Measurements from ENCODE around the gene ELN.

ELN gene

GRCh38 chr7:74021546-74022320, 6.2 kb upstream of the ELN start:
- in situ Hi-C loops (cut with HindIII; ENCODE audit: low sequenced_read_pairs), result loop anchor here (25.0 kb wide), 1 partner anchor 209 kb away; no protein-coding TSS in a partner anchor

DNA sequence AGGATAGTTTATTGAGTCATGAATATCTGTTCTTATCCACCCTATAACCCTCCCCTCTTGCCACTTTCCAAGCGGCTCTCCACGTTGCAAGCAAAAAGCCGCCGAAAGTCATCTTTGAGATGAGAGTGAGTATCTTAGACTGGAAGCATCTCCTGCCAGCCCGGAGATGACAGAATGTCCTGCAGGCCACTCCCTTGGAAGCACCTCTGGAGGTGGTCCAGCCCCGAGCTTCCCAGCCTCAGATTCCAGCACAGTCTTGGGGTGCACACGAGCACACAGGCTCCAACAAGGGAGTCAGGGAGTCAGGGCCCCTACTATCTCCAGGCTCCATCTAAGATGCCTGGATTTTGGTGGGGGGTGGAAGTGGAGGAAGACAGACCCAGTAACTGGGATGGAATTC, 5.5 kb upstream of the ELN start:
- in situ Hi-C loops (cut with HindIII; ENCODE audit: low sequenced_read_pairs), result loop anchor here (25.0 kb wide), 1 partner anchor 210 kb away; no protein-coding TSS in a partner anchor

GRCh38 chr7:74023092-74023536, 4.9 kb upstream of the ELN start:
- in situ Hi-C loops (cut with HindIII; ENCODE audit: low sequenced_read_pairs), result loop anchor here (25.0 kb wide), 1 partner anchor 211 kb away; no protein-coding TSS in a partner anchor

DNA sequence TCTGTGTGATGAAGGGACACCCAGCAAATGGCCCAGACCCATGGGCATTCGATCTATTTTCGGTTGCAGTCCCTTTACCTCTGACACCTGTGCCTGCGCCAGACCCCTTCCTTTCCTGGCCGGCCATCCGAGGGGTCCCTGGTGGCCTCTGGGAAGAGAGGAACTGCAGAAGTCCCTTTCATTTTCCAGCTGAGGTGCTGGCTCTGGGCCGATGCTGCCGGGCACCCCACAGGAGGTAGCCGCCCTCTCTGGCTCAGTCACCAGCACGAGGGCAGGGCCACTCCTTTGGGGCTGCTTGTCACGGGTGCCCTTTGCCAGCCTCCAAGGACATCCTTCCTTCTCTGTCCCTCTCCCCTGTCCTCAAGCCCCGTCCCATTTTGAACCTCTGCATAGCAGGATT, 4.2 kb upstream of the ELN start:
- in situ Hi-C loops (cut with HindIII; ENCODE audit: low sequenced_read_pairs), result loop anchor here (25.0 kb wide), 1 partner anchor 211 kb away; no protein-coding TSS in a partner anchor

DNA sequence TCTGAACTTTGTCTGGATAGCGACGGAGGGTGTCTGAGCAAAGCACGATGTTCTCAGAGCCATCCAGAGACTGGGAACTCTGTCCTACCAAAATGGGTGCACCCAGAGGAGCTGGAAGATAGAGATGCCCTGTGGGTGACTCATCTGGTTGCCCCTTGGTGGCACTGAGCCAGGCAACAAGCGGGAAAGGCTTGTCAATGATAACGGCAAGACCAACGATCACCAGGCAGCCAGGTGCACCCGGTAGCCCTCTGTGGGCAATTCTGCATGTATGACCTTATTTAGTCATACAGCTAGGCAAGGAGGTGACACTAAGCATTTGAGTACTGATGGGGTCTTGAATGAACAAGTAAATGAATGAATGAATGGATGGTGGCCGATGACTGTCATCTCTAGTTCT, 2.8 kb upstream of the ELN start:
- in situ Hi-C loops (cut with HindIII; ENCODE audit: low sequenced_read_pairs), result no loop called here

GRCh38 chr7:74025730-74026129, 2.2 kb upstream of the ELN start:
- in situ Hi-C loops (cut with HindIII; ENCODE audit: low sequenced_read_pairs), result no loop called here

- in situ Hi-C loops (cut with HindIII; ENCODE audit: low sequenced_read_pairs), result no loop called here
These were observed 1.5 kb upstream of the ELN start for GRCh38 chr7:74026406-74026902.

GRCh38 chr7:74026903-74027682, 880 bp upstream of the ELN start:
- in situ Hi-C loops (cut with HindIII; ENCODE audit: low sequenced_read_pairs), result no loop called here

- in situ Hi-C loops (cut with HindIII; ENCODE audit: low sequenced_read_pairs), result no loop called here
These were observed 407 bp downstream of the ELN start for GRCh38 chr7:74028321-74028838.

DNA sequence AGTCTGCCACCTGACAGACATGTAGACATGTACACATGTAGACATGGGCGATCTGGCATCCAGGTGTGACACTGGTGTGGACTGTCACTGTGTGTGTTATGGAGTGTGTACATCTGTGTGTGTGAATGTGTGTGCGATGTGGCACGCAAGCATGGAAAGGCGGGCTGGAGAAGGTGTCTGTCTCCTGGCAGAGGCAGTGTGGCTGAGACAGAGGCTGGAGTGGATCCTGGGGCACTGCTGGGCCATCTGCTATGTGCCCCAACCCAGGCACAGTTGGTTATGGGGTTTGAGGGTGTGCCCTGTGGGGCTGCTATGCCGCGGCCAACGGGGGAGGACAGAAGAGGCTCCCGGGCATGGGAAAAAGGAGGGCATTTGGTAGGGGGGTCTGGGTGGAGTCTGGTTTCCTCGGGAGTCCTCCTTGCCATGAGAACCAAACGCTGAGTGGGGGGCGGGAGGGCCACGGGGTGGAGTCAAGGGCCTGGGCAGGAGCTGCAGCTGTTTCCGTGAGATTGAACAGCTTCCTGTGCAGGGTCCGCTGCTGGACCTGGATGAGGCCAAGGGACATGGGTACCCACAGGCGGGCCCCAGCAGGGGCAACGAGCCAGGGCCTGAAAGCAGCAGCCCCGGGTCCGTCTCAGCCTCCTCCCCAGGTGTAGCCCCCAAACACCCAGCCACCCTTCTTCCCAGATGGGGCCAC, 1.3 kb downstream of the ELN start:
- in situ Hi-C loops (cut with HindIII; ENCODE audit: low sequenced_read_pairs), result no loop called here

GRCh38 chr7:74029991-74030415, 2.0 kb downstream of the ELN start:
- in situ Hi-C loops (cut with HindIII; ENCODE audit: low sequenced_read_pairs), result no loop called here

DNA sequence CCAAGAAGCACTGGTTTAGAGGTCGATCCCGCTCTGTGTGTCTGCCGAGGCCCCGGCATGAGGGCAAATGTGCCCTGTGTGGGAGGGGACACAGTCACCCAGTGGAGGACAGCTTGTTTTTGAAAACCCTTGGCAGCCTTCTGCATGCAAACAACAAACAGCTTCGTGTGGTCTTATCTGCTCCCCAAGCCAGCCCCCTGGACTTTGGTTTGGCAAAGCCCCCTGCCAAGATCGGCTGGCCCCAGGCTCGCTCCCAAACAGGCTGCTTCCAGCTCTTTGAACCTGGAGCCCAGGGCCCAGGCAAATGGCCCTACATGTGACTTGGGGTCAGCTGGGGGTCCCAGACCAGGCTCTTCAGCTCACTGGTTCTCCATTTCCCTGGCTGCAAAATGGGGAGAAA, 2.9 kb downstream of the ELN start:
- in situ Hi-C loops (cut with HindIII; ENCODE audit: low sequenced_read_pairs), result no loop called here

DNA sequence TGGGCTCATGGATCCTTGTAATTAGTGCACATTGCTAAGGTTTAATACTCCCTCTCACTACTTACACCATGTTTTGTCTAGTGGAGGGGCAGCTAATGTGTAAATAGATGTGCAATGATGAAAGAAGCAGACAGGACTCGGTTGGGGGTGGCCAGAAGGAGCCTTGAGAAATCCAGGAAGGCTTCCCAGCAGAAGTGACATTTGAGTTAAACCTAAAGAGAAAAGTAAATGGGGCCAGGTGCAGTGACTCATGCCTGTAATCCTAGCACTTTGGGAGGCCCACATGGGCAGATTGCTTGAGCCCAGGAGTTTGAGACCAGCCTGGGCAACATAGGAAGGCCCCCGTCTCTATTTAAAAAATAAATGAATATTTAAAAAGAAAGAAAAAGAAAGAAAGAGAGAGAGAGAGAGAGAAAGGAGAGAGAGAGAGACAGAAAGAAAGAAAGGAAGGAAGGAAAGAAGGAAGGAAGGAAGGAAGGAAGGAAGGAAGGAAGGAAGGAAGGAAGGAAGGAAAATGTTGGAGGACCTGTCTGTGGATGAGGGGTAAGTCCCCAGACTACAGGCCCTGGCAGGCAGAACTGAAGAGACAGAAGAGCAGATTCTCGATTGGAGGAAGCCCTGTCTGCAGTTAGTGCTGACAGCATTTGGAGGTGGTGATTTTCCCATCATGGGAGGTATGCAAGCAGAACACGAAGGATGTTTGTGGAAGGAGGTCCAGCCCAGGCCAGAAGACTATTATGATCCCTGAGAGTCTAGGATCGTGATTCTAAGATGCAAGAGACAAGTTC, 3.6 kb downstream of the ELN start:
- in situ Hi-C loops (cut with HindIII; ENCODE audit: low sequenced_read_pairs), result no loop called here

GRCh38 chr7:74032191-74032490, 4.2 kb downstream of the ELN start:
- in situ Hi-C loops (cut with HindIII; ENCODE audit: low sequenced_read_pairs), result no loop called here

DNA sequence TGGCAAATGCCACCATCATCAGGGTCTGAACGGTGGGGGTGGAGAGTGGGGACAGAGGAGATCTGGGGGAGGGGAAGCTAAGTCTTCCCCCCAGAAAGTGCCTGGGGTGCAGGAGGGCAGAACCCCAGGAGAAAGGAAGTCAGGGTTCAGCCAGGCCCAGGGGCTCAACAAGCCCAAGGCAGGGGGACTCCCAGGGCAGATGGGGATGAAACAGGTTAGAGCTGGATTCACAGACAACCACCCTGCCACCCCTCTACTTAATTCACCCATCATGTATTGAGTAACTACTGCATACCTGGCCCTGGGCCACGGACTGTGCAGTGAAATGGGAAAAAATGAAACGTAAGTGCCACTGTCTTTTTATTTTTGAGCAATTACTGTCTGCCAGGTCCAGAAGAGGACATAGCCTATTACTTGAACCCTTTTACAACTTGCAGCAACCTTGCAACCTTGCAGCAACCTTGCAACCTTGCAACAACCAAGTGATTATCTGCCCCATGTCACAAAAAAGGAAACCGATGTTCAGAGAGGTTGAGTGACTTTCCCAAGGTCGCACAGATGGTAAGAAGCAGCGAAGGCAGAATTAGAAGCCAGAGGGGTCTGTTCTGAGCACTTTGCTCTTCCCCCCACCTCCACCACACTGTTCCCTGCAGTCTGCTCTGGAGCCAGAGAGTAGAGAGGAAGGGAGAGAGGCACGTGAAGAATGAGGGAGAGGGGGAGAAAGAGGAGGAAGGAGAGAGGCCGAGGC, 4.8 kb downstream of the ELN start:
- in situ Hi-C loops (cut with HindIII; ENCODE audit: low sequenced_read_pairs), result no loop called here

- in situ Hi-C loops (cut with HindIII; ENCODE audit: low sequenced_read_pairs), result no loop called here
These were observed 5.7 kb downstream of the ELN start for GRCh38 chr7:74033372-74034311.

DNA sequence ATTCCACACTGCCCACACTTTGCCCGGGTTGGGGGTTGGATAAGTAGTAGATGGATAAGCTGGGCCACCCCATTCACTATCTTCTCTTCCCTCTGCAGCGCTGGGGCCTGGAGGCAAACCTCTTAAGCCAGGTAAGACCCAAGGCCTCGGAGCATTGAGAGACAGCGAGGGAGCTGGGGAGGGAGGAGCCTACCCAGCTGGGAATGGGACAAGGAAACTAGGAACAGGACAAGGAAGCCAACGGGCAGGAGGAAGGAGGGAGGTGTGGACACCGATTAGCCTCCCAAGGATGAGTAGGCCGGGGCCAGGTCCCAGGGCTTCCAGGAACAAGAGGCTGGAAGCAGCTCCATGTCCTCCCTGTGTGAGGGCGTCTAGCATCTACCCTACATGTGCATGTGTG, 9.6 kb downstream of the ELN start:
- in situ Hi-C loops (cut with HindIII; ENCODE audit: low sequenced_read_pairs), result no loop called here

DNA sequence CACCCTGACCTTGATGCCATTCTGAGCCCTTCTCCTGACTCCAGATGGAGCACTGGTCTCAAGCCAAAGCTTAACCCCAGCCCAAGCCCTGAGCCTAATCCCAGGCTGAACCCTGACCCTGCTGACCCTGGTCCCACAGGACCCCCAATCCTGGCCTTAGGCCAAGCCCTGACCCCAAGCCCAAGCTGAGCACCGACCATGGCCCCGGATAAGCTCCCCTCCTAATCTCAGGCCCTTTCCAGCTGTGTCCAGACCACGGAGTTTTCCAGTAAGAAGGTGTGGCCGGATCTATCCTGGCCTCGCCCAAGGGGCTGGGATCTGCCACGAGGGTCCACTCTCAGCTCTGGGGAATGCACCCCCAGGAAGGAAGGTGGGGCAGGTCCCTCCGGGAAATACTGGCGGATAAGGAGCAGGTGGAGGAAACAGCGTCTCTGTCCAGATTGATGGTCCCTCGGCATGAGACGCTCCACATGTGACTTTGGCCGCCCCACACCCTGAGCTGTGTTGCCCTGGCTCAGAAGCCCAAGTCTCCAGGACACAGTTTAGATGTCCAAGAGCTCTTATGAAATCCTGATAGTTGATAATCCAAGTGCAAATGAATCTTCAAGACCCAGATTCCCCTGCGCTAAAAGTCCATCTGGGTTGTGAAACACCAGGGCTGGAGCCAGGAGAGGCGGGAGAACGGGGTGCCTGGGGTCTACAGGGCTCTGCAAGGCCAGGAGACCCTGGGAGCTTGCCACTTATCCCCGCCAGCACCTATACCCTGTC, 10.4 kb downstream of the ELN start:
- in situ Hi-C loops (cut with HindIII; ENCODE audit: low sequenced_read_pairs), result no loop called here
